SK-N-SH (cell line): ENCODE data around the gene MEF2A. TPM values are rescaled to one million over a fixed set of nuclear protein-coding genes. Genes with fewer than 3 reads are reported as not detected.

Source experiments
- CTCF ChIA-PET: fragments of 300-600, 350-600 bp; formaldehyde crosslinking; extraction: SDS; loops from one replicate; lab custom pipeline; 2021; lab: Yijun Ruan, JAX
- POLR2A ChIA-PET: fragments of 350-600 bp; sonication (Branson Sonifier 250); formaldehyde crosslinking; extraction: SDS; loops from one replicate; lab custom pipeline; 2020; ENCODE audit warnings: antibody characterized with exemption, inconsistent platforms; lab: Yijun Ruan, JAX
- DNase-seq: peaks from one replicate; pipeline ENCODE4 v3.0.0; 2012
- H2AFZ ChIP-seq: fragments of 200-600 bp; sonication (generic); 2 replicates; pipeline ENCODE4 v1.8.1; 2016; ENCODE audit warnings: antibody characterized with exemption, mild to moderate bottlenecking, low read depth
- H3F3A ChIP-seq: fragments of 200-600 bp; sonication (generic); replicated peaks from 2 replicates; pipeline ENCODE3; 2016; ENCODE audit warnings: antibody characterized with exemption, mild to moderate bottlenecking; ENCODE audit not compliant: insufficient read depth
- H3K27ac ChIP-seq, 2 experiments: fragments of 200-500 bp in 1 of 2; fragments of 200-600 bp in 1 of 2; sonication (Bioruptor generic) in 1 of 2; sonication (generic), shearing (Covaris generic) in 1 of 2; 2 replicates each; pipeline versions ENCODE4 v1.5.1 to v1.6.1; 2014 to 2016; ENCODE audit warnings: low read depth in 2 of 2, inconsistent platforms in 1 of 2, low read length in 1 of 2, mild to moderate bottlenecking in 1 of 2, mixed read lengths in 1 of 2
- H3K27me3 ChIP-seq: fragments of 200-600 bp; sonication (generic), shearing (Covaris generic); 2 replicates; pipeline ENCODE4 v1.6.1; 2016; ENCODE audit warnings: mixed run types; ENCODE audit not compliant: insufficient read depth
- H3K36me3 ChIP-seq, 2 experiments: fragments of 200-500 bp in 1 of 2; fragments of 200-600 bp in 1 of 2; sonication (Bioruptor generic) in 1 of 2; sonication (generic) in 1 of 2; replicated peaks in 1 of 2; 2 replicates each; pipeline versions ENCODE3 to v1.5.1; 2014 to 2016; ENCODE audit warnings: low read length in 1 of 2, mild to moderate bottlenecking in 1 of 2; ENCODE audit not compliant: insufficient read depth in 2 of 2, control insufficient read depth in 1 of 2
- H3K4me1 ChIP-seq, 2 experiments: fragments of 200-500 bp in 1 of 2; fragments of 200-600 bp in 1 of 2; sonication (Bioruptor generic) in 1 of 2; sonication (generic), shearing (Covaris generic) in 1 of 2; 2 replicates each; pipeline versions ENCODE4 v1.5.1 to v1.6.1; 2014 to 2016; ENCODE audit warnings: low read depth in 1 of 2, low read length in 1 of 2, mixed run types in 1 of 2; ENCODE audit not compliant: insufficient read depth in 2 of 2, control insufficient read depth in 1 of 2
- H3K4me2 ChIP-seq: fragments of 200-600 bp; sonication (generic), shearing (Covaris generic); 2 replicates; pipeline ENCODE4 v1.6.1; 2017; ENCODE audit warnings: mixed run types
- H3K4me3 ChIP-seq, 2 experiments: fragments of 200-500 bp in 1 of 2; fragments of 200-600 bp in 1 of 2; sonication (Bioruptor generic) in 1 of 2; sonication (generic), shearing (Covaris generic) in 1 of 2; 2 replicates each; pipeline versions ENCODE4 v1.5.1 to v1.8.1; 2014 to 2016; ENCODE audit warnings: low read depth in 2 of 2, inconsistent platforms in 1 of 2, low read length in 1 of 2, mild to moderate bottlenecking in 1 of 2, mixed read lengths in 1 of 2, moderate library complexity in 1 of 2
- H3K79me2 ChIP-seq: fragments of 200-600 bp; sonication (generic); 2 replicates; pipeline ENCODE4 v1.8.1; 2017; ENCODE audit warnings: mild to moderate bottlenecking; ENCODE audit not compliant: insufficient read depth
- H3K9ac ChIP-seq: fragments of 200-600 bp; sonication (generic); 2 replicates; pipeline ENCODE4 v1.6.1; 2017; ENCODE audit warnings: mixed run types
- H3K9me2 ChIP-seq: fragments of 200-600 bp; sonication (generic); 2 replicates; pipeline ENCODE4 v1.6.1; 2017; ENCODE audit warnings: mixed run types
- H3K9me3 ChIP-seq: fragments of 200-600 bp; sonication (generic); 2 replicates; pipeline ENCODE4 v1.6.1; 2017; ENCODE audit warnings: mixed run types, mild to moderate bottlenecking, moderate library complexity
- H4K20me1 ChIP-seq: fragments of 200-600 bp; sonication (generic); 2 replicates; pipeline ENCODE4 v1.6.1; 2017; ENCODE audit warnings: mild to moderate bottlenecking, mixed run types; ENCODE audit not compliant: insufficient read depth
- EP300 ChIP-seq, 2 experiments: IDR thresholded peaks; 2 replicates each; pipeline versions ENCODE4 v1.4.0 to v1.6.1; 2012; ENCODE audit warnings: borderline replicate concordance in 1 of 2, low read depth in 1 of 2, low read length in 1 of 2
- FOSL2 ChIP-seq: IDR thresholded peaks from 2 replicates; pipeline ENCODE4 v1.4.0; 2012; ENCODE audit warnings: low read depth, mild to moderate bottlenecking, moderate library complexity, borderline replicate concordance
- MEF2A ChIP-seq: IDR thresholded peaks from 2 replicates; pipeline ENCODE4 v1.4.0; 2012; ENCODE audit warnings: low read depth, borderline replicate concordance
- MXI1 ChIP-seq: IDR thresholded peaks from 2 replicates; pipeline ENCODE4 v1.6.1; 2012; ENCODE audit warnings: mild to moderate bottlenecking, low read depth, low read length, improper control_type of control experiment
- NFIC ChIP-seq: IDR thresholded peaks from 2 replicates; pipeline ENCODE4 v1.4.0; 2012; ENCODE audit warnings: borderline replicate concordance
- NRF1 ChIP-seq: IDR thresholded peaks from 2 replicates; pipeline ENCODE4 v1.6.1; 2012; ENCODE audit warnings: low read depth, mild to moderate bottlenecking, low read length
- RAD21 ChIP-seq: IDR thresholded peaks from 2 replicates; pipeline ENCODE4 v1.6.1; 2012; ENCODE audit warnings: mild to moderate bottlenecking, low read length
- RCOR1 ChIP-seq: fragments of 150-350 bp; IDR thresholded peaks from 2 replicates; pipeline ENCODE4 v1.6.1; 2017; ENCODE audit warnings: antibody characterized with exemption, low read length
- SIN3A ChIP-seq: IDR thresholded peaks from 2 replicates; pipeline ENCODE4 v1.6.1; 2012; ENCODE audit warnings: low read depth, mild to moderate bottlenecking, low read length, moderate library complexity, borderline replicate concordance
- TEAD4 ChIP-seq: IDR thresholded peaks from 2 replicates; pipeline ENCODE4 v1.4.0; 2012; ENCODE audit warnings: mild to moderate bottlenecking, borderline replicate concordance; ENCODE audit not compliant: insufficient read depth
- USF1 ChIP-seq: IDR thresholded peaks from 2 replicates; pipeline ENCODE4 v1.4.0; 2012; ENCODE audit warnings: low read depth, borderline replicate concordance
- USF2 ChIP-seq: fragments of 150-350 bp; IDR thresholded peaks from 2 replicates; pipeline ENCODE4 v1.6.1; 2017; ENCODE audit warnings: antibody characterized with exemption, low read length, low read depth, borderline replicate concordance
- ZBTB33 ChIP-seq: IDR thresholded peaks from 2 replicates; pipeline ENCODE4 v1.4.0; 2012; ENCODE audit warnings: low read depth, borderline replicate concordance
- WGBS: methylation state at CpG from one replicate; pipeline ENCODE4 v1.1.6; 2017; ENCODE audit warnings: low lambda C conversion rate; 5-methylcytosine and 5-hydroxymethylcytosine counted together
- polyA plus RNA-seq, 3 experiments: library from polyadenylated mRNA; depleted of rRNA; stranded (reverse); fragments of >200 nt; gene quantifications; 2 replicates each; pipeline ENCODE4 v1.2.3, GENCODE V29; 2012
- TF ChIP-seq, protein P1 (sequence below): IDR thresholded peaks from 2 replicates; pipeline ENCODE4 v1.6.1; 2012; ENCODE audit warnings: mild to moderate bottlenecking, low read depth, low read length, moderate library complexity

MEF2A gene
- polyA plus RNA-seq, 1 of the 3 experiments (the other 2 are of a cell fraction) = 20.9 TPM

GRCh38 chr15:99594916-99595315 lies 29.1 kb downstream of the MEF2A start:
- no peaks in the 10 kb centered on the region for H3K9me2 ChIP-seq
- WGBS = 93% methylated on average over 2 of the region's 2 CpGs
- no peak overlapping the region for H3K4me2 ChIP-seq
- no peak overlapping the region for H2AFZ ChIP-seq
- peaks cover 13 to 26% of the 10 kb centered on the region in 2 experiments for H3K36me3 ChIP-seq
- no peak overlapping the region for H3K9ac ChIP-seq
- peaks cover 98% of the 10 kb centered on the region for H3K79me2 ChIP-seq
- no peak for DNase-seq
- TF ChIP-seq TEAD4 (no peak), MEF2A (no peak), USF2 (no peak), RAD21 (no peak), RCOR1 (no peak), NRF1 (no peak), SIN3A (no peak), USF1 (no peak), ZBTB33 (no peak), NFIC (no peak), MXI1 (no peak), FOSL2 (no peak), EP300 (IDR thresholded peaks at IDR 0.05; ENCODE audit: borderline replicate concordance in 1 of 2, low read depth in 1 of 2, low read length in 1 of 2) (no peak)
- TF ChIP-seq, protein P1, sequence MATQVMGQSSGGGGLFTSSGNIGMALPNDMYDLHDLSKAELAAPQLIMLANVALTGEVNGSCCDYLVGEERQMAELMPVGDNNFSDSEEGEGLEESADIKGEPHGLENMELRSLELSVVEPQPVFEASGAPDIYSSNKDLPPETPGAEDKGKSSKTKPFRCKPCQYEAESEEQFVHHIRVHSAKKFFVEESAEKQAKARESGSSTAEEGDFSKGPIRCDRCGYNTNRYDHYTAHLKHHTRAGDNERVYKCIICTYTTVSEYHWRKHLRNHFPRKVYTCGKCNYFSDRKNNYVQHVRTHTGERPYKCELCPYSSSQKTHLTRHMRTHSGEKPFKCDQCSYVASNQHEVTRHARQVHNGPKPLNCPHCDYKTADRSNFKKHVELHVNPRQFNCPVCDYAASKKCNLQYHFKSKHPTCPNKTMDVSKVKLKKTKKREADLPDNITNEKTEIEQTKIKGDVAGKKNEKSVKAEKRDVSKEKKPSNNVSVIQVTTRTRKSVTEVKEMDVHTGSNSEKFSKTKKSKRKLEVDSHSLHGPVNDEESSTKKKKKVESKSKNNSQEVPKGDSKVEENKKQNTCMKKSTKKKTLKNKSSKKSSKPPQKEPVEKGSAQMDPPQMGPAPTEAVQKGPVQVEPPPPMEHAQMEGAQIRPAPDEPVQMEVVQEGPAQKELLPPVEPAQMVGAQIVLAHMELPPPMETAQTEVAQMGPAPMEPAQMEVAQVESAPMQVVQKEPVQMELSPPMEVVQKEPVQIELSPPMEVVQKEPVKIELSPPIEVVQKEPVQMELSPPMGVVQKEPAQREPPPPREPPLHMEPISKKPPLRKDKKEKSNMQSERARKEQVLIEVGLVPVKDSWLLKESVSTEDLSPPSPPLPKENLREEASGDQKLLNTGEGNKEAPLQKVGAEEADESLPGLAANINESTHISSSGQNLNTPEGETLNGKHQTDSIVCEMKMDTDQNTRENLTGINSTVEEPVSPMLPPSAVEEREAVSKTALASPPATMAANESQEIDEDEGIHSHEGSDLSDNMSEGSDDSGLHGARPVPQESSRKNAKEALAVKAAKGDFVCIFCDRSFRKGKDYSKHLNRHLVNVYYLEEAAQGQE = no peak
- CTCF ChIA-PET = no interaction called here
- no peak overlapping the region for H3K4me3 ChIP-seq
- peaks cover 25% of the 10 kb centered on the region for H4K20me1 ChIP-seq
- no peaks in the 10 kb centered on the region; a peak in 1 of 4 replicates for H3K4me1 ChIP-seq
- H3F3A ChIP-seq = no peaks in the 10 kb centered on the region
- H3K27me3 ChIP-seq = no peaks in the 10 kb centered on the region
- 0 out of 2 replicates have a peak, but pooled peaks cover 5% of the 10 kb centered on the region for H3K9me3 ChIP-seq
- POLR2A ChIA-PET = no interaction called here
- H3K27ac ChIP-seq = no peak overlapping the region
